ENCODE results near the gene NFIA. TPM values are rescaled to one million over a fixed set of nuclear protein-coding genes. Genes with fewer than 3 reads are reported as not detected.

Gene NFIA
- total and polyA plus RNA-seq, 9 of the 15 experiments (the other 6 are each of a cell fraction or from before 2014, with no cell fraction given): 5.3 to 24.9 (median 9.8) TPM

GRCh38 chr1:61087571-61087970 is 5.2 kb downstream of the NFIA start:
- ATAC-seq (no peak), DNase-seq (ENCODE audit: extremely low read depth in 1 of 4, low spot score in 3 of 4) (no peak), FAIRE-seq (no peak)
- in situ Hi-C loops (cut with MboI): no loop called here
- no TSS peak for BruUV-seq (replicated peaks)
- no peaks in the 10 kb centered on the region for H3K27me3 ChIP-seq (ENCODE audit: control insufficient read depth in 2 of 2, insufficient read depth in 2 of 2, low read length in 2 of 2)
- no peak overlapping the region for H3K27ac ChIP-seq (ENCODE audit: extremely low read depth, low read depth, low read length)
- no peak overlapping the region for H3K4me2 ChIP-seq (ENCODE audit: insufficient read depth, low read length)
- WGBS (ENCODE audit: insufficient coverage, low coverage, missing lambda C conversion rate): 91% methylated on average over 3 of the region's 3 CpGs
- peaks cover 46% of the 10 kb centered on the region for H3K36me3 ChIP-seq (ENCODE audit: control insufficient read depth, insufficient read depth, low read length)
- H3K9me3 ChIP-seq (replicated peaks; ENCODE audit: control insufficient read depth, insufficient read depth, low read depth, low read length): no peaks in the 10 kb centered on the region
- H3K4me1 ChIP-seq (replicated peaks in 1 of 2; ENCODE audit: control insufficient read depth in 2 of 2, insufficient read depth in 2 of 2, low read length in 2 of 2): peaks cover 8 to 12% of the 10 kb centered on the region in 2 experiments; a peak in 4 of 5 replicates
- H3K4me3 ChIP-seq: no peak overlapping the region
- no peak overlapping the region for H3K9ac ChIP-seq (ENCODE audit: insufficient read depth in 1 of 2, low read depth in 2 of 2, low read length in 2 of 2)
- intact Hi-C loops (cut with micrococcal nuclease): loop anchor here (10.0 kb wide), 1 partner anchor 113 kb away; no protein-coding TSS in a partner anchor
- H3K79me2 ChIP-seq (ENCODE audit: control insufficient read depth, insufficient read depth, low read length): peaks cover 98% of the 10 kb centered on the region
- ChIA-PET POLR2A (no interaction called here), CTCF (ENCODE audit: low intra/inter-chr PET ratio) (no interaction called here)
- H4K20me1 ChIP-seq (replicated peaks; ENCODE audit: control insufficient read depth, insufficient read depth, low read length): peaks cover 6% of the 10 kb centered on the region; the same call in 1 of the 2 replicates
- no peaks in the 10 kb centered on the region for H3K9me1 ChIP-seq (ENCODE audit: control insufficient read depth, insufficient read depth, low read length)
- H2AFZ ChIP-seq (ENCODE audit: low read depth, low read length): no peak overlapping the region
- TF ChIP-seq ZNF134 (CRISPR knock-in tag; conservative IDR thresholded peaks at IDR 0.05) (no peak), FUS (optimal IDR thresholded peaks at IDR 0.05; ENCODE audit: low read depth, low read length) (no peak), MYBL2 (IDR thresholded peaks at IDR 0.05; ENCODE audit: low read depth) (no peak), MYBL2 (CRISPR knock-in tag; IDR thresholded peaks at IDR 0.05; ENCODE audit: borderline replicate concordance) (no peak), MBD1 (CRISPR knock-in tag; IDR thresholded peaks at IDR 0.05) (no peak), ERF (CRISPR knock-in tag; IDR thresholded peaks at IDR 0.05) (no peak), THRB (CRISPR knock-in tag; conservative IDR thresholded peaks at IDR 0.05) (no peak), RFX1 (IDR thresholded peaks at IDR 0.05) (no peak), MTA2 (IDR thresholded peaks at IDR 0.05; ENCODE audit: low read depth) (no peak), ZNF121 (CRISPR knock-in tag; conservative IDR thresholded peaks at IDR 0.05) (no peak), RBM14 (IDR thresholded peaks at IDR 0.05; ENCODE audit: borderline replicate concordance, insufficient read depth, low read depth, low read length) (no peak)
